Esophagus squamous epithelium (tissue), 4 donors: Measurements from ENCODE around the gene TMCC1.

Experiments used
- CTCF ChIP-seq, 6 experiments: fragments of 450-650 bp in 4 of 6; fragments of 200-600 bp in 2 of 6; sonication (generic) in 2 of 6; IDR thresholded peaks; one replicate each; pipeline ENCODE4 v1.5.1; 2016 to 2019; ENCODE audit warnings: antibody characterized with exemption in 6 of 6, mild to moderate bottlenecking in 4 of 6, moderate library complexity in 4 of 6
- POLR2A ChIP-seq, 4 donors: fragments of 450-650 bp; IDR thresholded peaks; one replicate each; pipeline ENCODE4 v1.6.1; 2017; ENCODE audit warnings: antibody characterized with exemption in 4 of 4, mild to moderate bottlenecking in 4 of 4, moderate library complexity in 3 of 4

DNA sequence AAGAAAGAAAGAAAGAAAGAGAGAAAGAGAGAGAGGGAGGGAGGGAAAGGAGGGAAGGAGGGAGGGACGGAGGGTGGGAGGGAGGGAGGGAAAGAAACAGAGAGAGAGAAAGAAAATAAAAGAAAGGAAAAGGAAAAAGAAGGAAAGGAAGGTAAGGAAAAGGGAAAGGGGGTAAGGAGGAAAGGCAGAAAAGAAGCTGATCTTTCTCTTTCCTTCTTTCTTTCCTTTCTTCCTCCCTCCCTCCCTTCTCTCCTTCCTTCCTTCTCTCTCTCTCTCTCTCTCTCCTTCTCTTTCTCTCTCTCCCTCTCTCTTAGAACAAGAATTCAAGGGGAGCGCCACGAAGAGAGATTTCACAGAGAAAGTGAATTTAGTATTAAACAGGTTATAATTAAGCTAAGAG lies 25.8 kb upstream of the TMCC1 start:
- no peak for TF ChIP-seq CTCF (IDR thresholded peaks at IDR 0.05)
- no peak for TF ChIP-seq POLR2A (IDR thresholded peaks at IDR 0.05)
